Gastrocnemius medialis (tissue), 4 donors: ENCODE data around the gene PDZD7. TPM values are rescaled to one million over a fixed set of nuclear protein-coding genes. Genes with fewer than 3 reads are reported as not detected.

Source experiments
- ATAC-seq, 2 donors: fragments of 150-250 bp; one replicate each; pipeline ENCODE4 v1.9.1; 2016
- DNase-seq, 2 donors: peaks; one replicate each; pipeline ENCODE4 v3.0.0-alpha.2; 2019
- H3K27ac ChIP-seq, 4 donors: fragments of 200-600 bp; sonication (generic); 1 replicate in 1 of 4; 2 replicates in 3 of 4; pipeline ENCODE4 v1.5.1; 2016 to 2018; ENCODE audit warnings: mild to moderate bottlenecking in 2 of 4, moderate library complexity in 1 of 4
- H3K27me3 ChIP-seq, 3 donors: fragments of 200-600 bp; sonication (generic) in 2 of 3; 1 replicate in 1 of 3; 2 replicates in 2 of 3; pipeline versions ENCODE4 v1.5.1 to v1.6.0; 2016 to 2019; ENCODE audit warnings: mild to moderate bottlenecking in 1 of 3, moderate library complexity in 1 of 3
- H3K36me3 ChIP-seq, 2 donors: fragments of 200-600 bp; sonication (generic) in 1 of 2; one replicate each; pipeline ENCODE4 v1.5.1; 2017 to 2018
- H3K4me1 ChIP-seq, 2 donors: fragments of 200-600 bp; sonication (generic) in 1 of 2; one replicate each; pipeline ENCODE4 v1.5.1; 2016 to 2017; ENCODE audit warnings: mild to moderate bottlenecking in 2 of 2
- H3K4me3 ChIP-seq, 4 donors: fragments of 200-600 bp; sonication (generic) in 3 of 4; 1 replicate in 1 of 4; 2 replicates in 3 of 4; pipeline ENCODE4 v1.5.1; 2016 to 2019; ENCODE audit warnings: mild to moderate bottlenecking in 2 of 4
- H3K9me3 ChIP-seq, 3 donors: fragments of 200-600 bp; sonication (generic) in 2 of 3; 1 replicate in 1 of 3; 2 replicates in 2 of 3; pipeline ENCODE4 v1.5.1; 2016 to 2019
- POLR2A ChIP-seq, 2 donors: fragments of 450-650 bp; IDR thresholded peaks; one replicate each; pipeline ENCODE4 v1.6.1; 2017; ENCODE audit warnings: antibody characterized with exemption in 2 of 2, mild to moderate bottlenecking in 2 of 2, moderate library complexity in 2 of 2
- in situ Hi-C, 4 donors: fragments of 200-750 bp; cut with MboI; loops; one replicate each; pipeline versions ENCODE4 v1.15.0 to v1.8.0; 2017; ENCODE audit warnings: low sequenced_read_pairs in 4 of 4
- intact Hi-C: fragments of 100-400 bp; cut with DNase I; formaldehyde crosslinking; loops from one replicate; pipeline ENCODE4 v1.15.1; 2023; ENCODE audit warnings: low total_unique reads
- total RNA-seq, 4 donors: library from RNA; depleted of rRNA; stranded (reverse); fragments of >200 nt; gene quantifications; one replicate each; pipeline versions ENCODE4 v1.1.0 to v1.2.3, GENCODE V29; 2016
- TF ChIP-seq, protein P1 (sequence below), 5 experiments: fragments of 450-650 bp in 3 of 5; fragments of 200-600 bp in 2 of 5; sonication (generic) in 2 of 5; IDR thresholded peaks in 4 of 5; conservative IDR thresholded peaks in 1 of 5; 1 replicate in 4 of 5; 2 replicates in 1 of 5; pipeline ENCODE4 v1.5.1; 2016 to 2019; ENCODE audit warnings: antibody characterized with exemption in 5 of 5, mild to moderate bottlenecking in 3 of 5, moderate library complexity in 3 of 5

PDZD7 gene
- total RNA-seq, 4 donors from 2014 or later, result 0.11 TPM; not detected in 3

DNA sequence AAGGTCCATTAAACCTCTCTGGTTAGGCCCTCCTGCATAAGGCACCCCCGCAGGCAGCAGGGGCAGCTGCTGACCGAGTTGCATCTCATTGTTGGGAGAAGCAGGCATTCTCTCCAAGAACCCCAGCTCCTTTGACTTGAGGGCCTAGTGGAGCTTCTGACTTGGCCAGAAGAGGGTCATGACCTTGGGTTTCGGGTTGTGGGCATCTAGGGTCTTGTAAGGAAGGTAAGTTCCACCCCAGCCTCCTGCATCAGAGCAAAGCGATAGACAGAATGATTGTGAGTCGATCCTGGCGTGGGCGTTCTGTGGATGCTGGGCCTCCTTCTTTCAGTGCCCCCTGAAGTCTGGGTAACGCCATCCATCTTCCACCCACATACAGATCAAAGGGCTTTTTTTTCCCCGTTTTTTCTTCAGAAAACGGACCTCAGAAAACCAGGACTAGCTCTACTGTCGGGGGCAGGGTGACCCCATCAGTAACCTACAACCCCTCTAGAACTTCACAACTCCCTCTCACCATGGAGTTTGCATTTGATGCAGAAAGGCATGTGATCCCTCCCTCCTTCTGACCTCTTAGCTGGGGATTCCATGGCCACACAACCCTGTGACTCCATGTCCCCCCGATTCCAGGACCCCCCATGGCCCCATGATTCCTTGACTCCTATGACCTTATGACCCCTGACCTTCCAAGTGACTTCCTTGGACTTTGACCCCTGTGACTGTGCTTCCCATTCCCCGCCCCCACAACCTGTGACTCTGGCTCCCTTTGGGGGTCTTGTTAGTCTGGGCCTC is 58.6 kb downstream of the PDZD7 start:
- Histone ChIP-seq H3K4me3 (no peak overlapping the region), H3K27ac (no peak overlapping the region), H3K9me3 (no peaks in the 10 kb centered on the region), H3K27me3 (no peaks in the 10 kb centered on the region), H3K36me3 (no peaks in the 10 kb centered on the region), H3K4me1 (peaks cover 7 to 16% of the 10 kb centered on the region in 2 donors)
- ATAC-seq (no peak), DNase-seq (no peak)
- intact Hi-C loops (no loop called here), in situ Hi-C loops (no loop called here)
- TF ChIP-seq, protein P1, sequence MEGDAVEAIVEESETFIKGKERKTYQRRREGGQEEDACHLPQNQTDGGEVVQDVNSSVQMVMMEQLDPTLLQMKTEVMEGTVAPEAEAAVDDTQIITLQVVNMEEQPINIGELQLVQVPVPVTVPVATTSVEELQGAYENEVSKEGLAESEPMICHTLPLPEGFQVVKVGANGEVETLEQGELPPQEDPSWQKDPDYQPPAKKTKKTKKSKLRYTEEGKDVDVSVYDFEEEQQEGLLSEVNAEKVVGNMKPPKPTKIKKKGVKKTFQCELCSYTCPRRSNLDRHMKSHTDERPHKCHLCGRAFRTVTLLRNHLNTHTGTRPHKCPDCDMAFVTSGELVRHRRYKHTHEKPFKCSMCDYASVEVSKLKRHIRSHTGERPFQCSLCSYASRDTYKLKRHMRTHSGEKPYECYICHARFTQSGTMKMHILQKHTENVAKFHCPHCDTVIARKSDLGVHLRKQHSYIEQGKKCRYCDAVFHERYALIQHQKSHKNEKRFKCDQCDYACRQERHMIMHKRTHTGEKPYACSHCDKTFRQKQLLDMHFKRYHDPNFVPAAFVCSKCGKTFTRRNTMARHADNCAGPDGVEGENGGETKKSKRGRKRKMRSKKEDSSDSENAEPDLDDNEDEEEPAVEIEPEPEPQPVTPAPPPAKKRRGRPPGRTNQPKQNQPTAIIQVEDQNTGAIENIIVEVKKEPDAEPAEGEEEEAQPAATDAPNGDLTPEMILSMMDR (IDR thresholded peaks at IDR 0.05 in 4 of 5, conservative IDR thresholded peaks at IDR 0.05 in 1 of 5), result no peak
- TF ChIP-seq POLR2A (IDR thresholded peaks at IDR 0.05), result no peak

DNA sequence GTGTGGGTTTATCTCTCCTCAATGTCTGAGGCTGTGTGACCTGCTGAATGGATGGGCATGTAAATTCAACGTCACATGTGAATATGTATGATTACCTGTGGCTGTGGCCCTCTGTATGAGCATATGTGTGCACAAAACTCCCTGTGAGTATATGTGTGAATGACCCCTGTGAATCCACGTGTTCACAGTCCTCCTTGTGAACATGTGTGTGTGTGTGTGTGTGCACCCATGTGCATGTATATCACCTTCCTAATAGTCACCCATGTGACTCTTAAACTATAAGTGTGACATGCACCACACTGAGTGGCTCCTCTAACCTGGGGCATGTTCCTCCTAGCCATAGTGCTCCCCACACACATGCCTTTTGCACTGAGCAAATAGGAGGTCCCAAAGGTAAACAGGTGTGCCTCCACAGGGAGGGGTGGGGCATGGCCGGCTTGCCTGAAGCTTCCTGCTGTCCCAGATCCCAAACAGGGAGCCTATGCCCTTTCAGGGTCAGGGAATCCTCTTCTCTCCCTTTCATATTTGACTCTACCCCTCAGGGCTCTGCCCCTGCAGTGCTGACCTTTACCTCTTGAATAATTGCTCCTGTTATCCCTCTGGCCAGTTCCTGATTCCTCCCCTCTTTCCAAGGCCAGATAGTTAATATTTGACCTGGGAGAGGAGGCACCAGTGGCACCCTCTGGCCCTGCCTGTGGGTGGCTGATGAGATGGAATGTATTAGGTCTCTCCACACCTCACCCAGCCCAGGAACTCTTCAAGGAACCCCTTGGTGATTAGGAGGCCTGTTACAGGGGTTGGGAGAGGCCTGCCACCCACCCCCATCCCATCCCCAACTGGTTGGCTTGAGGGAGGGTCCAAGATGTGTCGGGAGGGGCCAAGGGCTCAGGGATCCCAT is 59.8 kb downstream of the PDZD7 start:
- in situ Hi-C loops (no loop called here), intact Hi-C loops (no loop called here)
- Histone ChIP-seq H3K36me3 (no peaks in the 10 kb centered on the region), H3K9me3 (no peaks in the 10 kb centered on the region), H3K27ac (no peak overlapping the region), H3K27me3 (no peaks in the 10 kb centered on the region), H3K4me1 (peaks cover 7 to 16% of the 10 kb centered on the region in 2 donors), H3K4me3 (no peak overlapping the region)
- ATAC-seq (no peak), DNase-seq (no peak)
- TF ChIP-seq, protein P1 (IDR thresholded peaks at IDR 0.05 in 4 of 5, conservative IDR thresholded peaks at IDR 0.05 in 1 of 5), result no peak
- no peak for TF ChIP-seq POLR2A (IDR thresholded peaks at IDR 0.05)

DNA sequence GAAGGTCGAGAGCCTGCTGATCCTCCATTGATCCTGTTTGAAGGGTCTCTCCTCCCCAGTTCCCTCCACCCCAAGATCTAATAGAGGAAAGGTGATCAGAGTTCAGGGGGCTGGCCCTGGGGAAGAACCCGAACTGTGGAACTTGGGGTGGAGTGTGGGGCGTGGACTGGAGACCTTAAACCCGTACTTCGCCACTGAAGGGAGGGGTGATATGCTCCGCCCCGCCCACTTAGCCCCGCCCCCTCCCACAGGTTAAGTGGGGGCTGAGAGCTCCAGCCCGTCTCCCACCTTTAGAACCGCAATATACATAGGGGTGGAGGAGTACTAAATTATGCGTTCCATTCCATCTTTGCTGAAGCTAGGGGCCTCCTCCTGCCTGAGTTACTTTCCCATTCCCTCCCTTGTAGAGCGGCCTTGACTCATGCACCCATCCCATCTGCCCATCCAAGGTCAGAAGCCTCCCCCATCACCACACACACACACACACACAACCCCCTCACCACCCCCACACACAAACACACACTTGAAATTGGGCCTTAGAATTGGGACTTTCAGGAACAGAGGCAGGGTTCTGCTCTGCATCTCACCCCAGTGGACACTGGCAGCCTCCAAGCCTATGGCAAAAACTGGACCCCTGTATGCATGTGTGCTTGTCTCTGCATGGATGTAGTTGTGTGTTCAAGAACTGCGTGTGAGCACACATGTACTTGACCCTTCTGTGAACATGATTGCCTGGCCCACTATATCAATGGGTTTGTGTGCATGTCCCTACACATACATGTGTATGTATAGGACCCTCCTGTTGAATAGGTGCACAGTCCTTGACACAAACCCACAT is 60.6 kb downstream of the PDZD7 start:
- H3K27ac ChIP-seq, result no peak overlapping the region
- TF ChIP-seq, protein P1 (IDR thresholded peaks at IDR 0.05 in 4 of 5, conservative IDR thresholded peaks at IDR 0.05 in 1 of 5), result no peak
- TF ChIP-seq POLR2A (IDR thresholded peaks at IDR 0.05), result no peak
- peak overlapping the region; percentile 49 to 81 (median 62) for H3K4me3 ChIP-seq
- peaks cover 7 to 16% of the 10 kb centered on the region in 2 donors for H3K4me1 ChIP-seq
- peaks cover 0 to 3% of the 10 kb centered on the region in 2 donors for H3K36me3 ChIP-seq
- H3K27me3 ChIP-seq, result no peaks in the 10 kb centered on the region
- no peaks in the 10 kb centered on the region for H3K9me3 ChIP-seq
- ATAC-seq (no peak), DNase-seq (no peak)
- in situ Hi-C loops (no loop called here), intact Hi-C loops (no loop called here)
